Osteocyte (in vitro differentiated cells): ENCODE measurements around the gene TLR9. TPM values are rescaled to one million over a fixed set of nuclear protein-coding genes. Genes with fewer than 3 reads are reported as not detected.
"Not testable (repeated sequence)": the region's sequence is repeated elsewhere in the genome, so short reads cannot be mapped to it uniquely, and the experiment has no call there.

Experiments
- DNase-seq: peaks from one replicate; pipeline ENCODE4 v3.0.0; 2021; ENCODE audit warnings: mixed read lengths; ENCODE audit not compliant: unreplicated experiment; ENCODE audit errors: extremely low spot score
- H3K27ac Mint-ChIP-seq: one replicate; pipeline ENCODE4 v1.8.0; 2021; ENCODE audit warnings: mild to moderate bottlenecking, mixed read lengths; ENCODE audit not compliant: unreplicated experiment
- H3K27me3 Mint-ChIP-seq: one replicate; pipeline ENCODE4 v1.8.0; 2021; ENCODE audit warnings: mixed read lengths; ENCODE audit not compliant: unreplicated experiment
- H3K36me3 Mint-ChIP-seq: one replicate; pipeline ENCODE4 v1.8.0; 2021; ENCODE audit warnings: mixed read lengths; ENCODE audit not compliant: unreplicated experiment
- H3K4me1 Mint-ChIP-seq: one replicate; pipeline ENCODE4 v1.8.0; 2021; ENCODE audit warnings: mixed read lengths; ENCODE audit not compliant: unreplicated experiment
- H3K4me3 Mint-ChIP-seq: one replicate; pipeline ENCODE4 v1.8.0; 2021; ENCODE audit warnings: mild to moderate bottlenecking, moderate library complexity, mixed read lengths; ENCODE audit not compliant: unreplicated experiment
- H3K9me3 Mint-ChIP-seq: one replicate; pipeline ENCODE4 v1.8.0; 2021; ENCODE audit warnings: mixed read lengths; ENCODE audit not compliant: unreplicated experiment
- CTCF ChIP-seq: fragments of 200-600 bp; sonication (generic); IDR thresholded peaks from 2 replicates; pipeline ENCODE4 v1.5.0; 2021; ENCODE audit warnings: antibody characterized with exemption, mild to moderate bottlenecking, moderate library complexity
- total RNA-seq: library from RNA; stranded (reverse); gene quantifications from 2 replicates; pipeline ENCODE4 v1.2.1, GENCODE V29; 2021

TLR9 gene
- total RNA-seq, 1 donor from 2014 or later, result not detected

- H3K4me1 Mint-ChIP-seq, result peaks cover 3% of the 10 kb centered on the region
- no peaks in the 10 kb centered on the region for H3K9me3 Mint-ChIP-seq
- H3K27me3 Mint-ChIP-seq, result no peaks in the 10 kb centered on the region
- H3K36me3 Mint-ChIP-seq, result no peaks in the 10 kb centered on the region
- DNase-seq, result no peak
- no peak for TF ChIP-seq CTCF
- no peak overlapping the region for H3K4me3 Mint-ChIP-seq
- H3K27ac Mint-ChIP-seq, result no peak overlapping the region
Observed at GRCh38 chr3:52182196-52182595, 43.2 kb downstream of the TLR9 start.

GRCh38 chr3:52181543-52181942 is 43.9 kb downstream of the TLR9 start:
- peaks cover 9% of the 10 kb centered on the region for H3K4me1 Mint-ChIP-seq
- H3K9me3 Mint-ChIP-seq, result no peaks in the 10 kb centered on the region
- no peak overlapping the region for H3K27ac Mint-ChIP-seq
- H3K27me3 Mint-ChIP-seq, result no peaks in the 10 kb centered on the region
- TF ChIP-seq CTCF, result no peak
- H3K36me3 Mint-ChIP-seq, result no peaks in the 10 kb centered on the region
- H3K4me3 Mint-ChIP-seq, result no peak overlapping the region
- DNase-seq, result no peak

GRCh38 chr3:52178537-52178936 is 46.9 kb downstream of the TLR9 start:
- no peaks in the 10 kb centered on the region for H3K9me3 Mint-ChIP-seq
- H3K27ac Mint-ChIP-seq, result no peak overlapping the region
- no peaks in the 10 kb centered on the region for H3K36me3 Mint-ChIP-seq
- no peak for DNase-seq
- no peak for TF ChIP-seq CTCF
- H3K27me3 Mint-ChIP-seq, result no peaks in the 10 kb centered on the region
- H3K4me3 Mint-ChIP-seq, result no peak overlapping the region
- H3K4me1 Mint-ChIP-seq, result peaks cover 14% of the 10 kb centered on the region

- H3K9me3 Mint-ChIP-seq, H3K4me3 Mint-ChIP-seq, H3K36me3 Mint-ChIP-seq, H3K27me3 Mint-ChIP-seq, DNase-seq, H3K27ac Mint-ChIP-seq: not testable (repeated sequence)
- H3K4me1 Mint-ChIP-seq, result peaks cover 14% of the 10 kb centered on the region
Observed at GRCh38 chr3:52178126-52178525, 47.3 kb downstream of the TLR9 start.

- H3K27ac Mint-ChIP-seq, result no peak overlapping the region
- H3K9me3 Mint-ChIP-seq, result no peaks in the 10 kb centered on the region
- no peak overlapping the region for H3K4me3 Mint-ChIP-seq
- no peaks in the 10 kb centered on the region for H3K36me3 Mint-ChIP-seq
- DNase-seq, result no peak
- peaks cover 14% of the 10 kb centered on the region for H3K4me1 Mint-ChIP-seq
- H3K27me3 Mint-ChIP-seq, result no peaks in the 10 kb centered on the region
- no peak for TF ChIP-seq CTCF
Observed at GRCh38 chr3:52177701-52178042, 47.8 kb downstream of the TLR9 start.
